ENCODE measurements around the gene CAVIN1.
A peak's percentile ranks its signal among the peaks of the same experiment; 100 is the strongest.

Gene CAVIN1

GRCh38 chr17:42411905-42412679 is 11.0 kb downstream of the CAVIN1 start:
- Histone ChIP-seq H3K36me3 (ENCODE audit: control insufficient read depth in 2 of 2, insufficient read depth in 1 of 2, low read length in 2 of 2) (no peaks in the 10 kb centered on the region), H3K9me3 (ENCODE audit: control insufficient read depth, insufficient read depth, low read depth, low read length) (no peaks in the 10 kb centered on the region), H3K27ac (ENCODE audit: extremely low read depth, low read depth, low read length) (no peak overlapping the region), H3K4me3 (ENCODE audit: low read depth, low read length) (no peak overlapping the region), H3K4me1 (ENCODE audit: control insufficient read depth, insufficient read depth, low read length) (0 out of 2 replicates have a peak, but pooled peaks cover 3% of the 10 kb centered on the region)
- TF ChIP-seq ZNF239 (tag by site-specific recombination; IDR thresholded peaks at IDR 0.05) = no peak
- no peak for TF ChIP-seq ZNF473 (tag by site-specific recombination; IDR thresholded peaks at IDR 0.05)
- peak; percentile 61; the same call in 1 of the 2 replicates for TF ChIP-seq ZNF362 (tag by site-specific recombination; IDR thresholded peaks at IDR 0.05)
- TF ChIP-seq YY1 (tag by site-specific recombination; IDR thresholded peaks at IDR 0.05) = no peak
- TF ChIP-seq PRDM4 (tag by site-specific recombination; IDR thresholded peaks at IDR 0.05) = no peak
- no peak for TF ChIP-seq KLF17 (tag by site-specific recombination; IDR thresholded peaks at IDR 0.05)
- TF ChIP-seq ZNF121 (tag by site-specific recombination; IDR thresholded peaks at IDR 0.05) = peak; percentile 99
- no peak for TF ChIP-seq ZFP3 (tag by site-specific recombination; IDR thresholded peaks at IDR 0.05; ENCODE audit: low read depth)
- POLR2A ChIA-PET = interaction anchor here (6.3 kb wide), 1 partner anchor 11 kb away, joined by 53 read pairs; the partner anchor contains the start of gene CAVIN1
- CTCF ChIA-PET = interaction anchor here (0.7 to 1.5 kb wide), 2 partner anchors 88 to 115 kb away, joined by 3 to 4 read pairs; no protein-coding TSS in a partner anchor

- ChIA-PET CTCF (interaction anchor here (0.6 to 1.2 kb wide), 2 partner anchors 28 to 301 kb away, joined by 3 to 4 read pairs; no protein-coding TSS in a partner anchor), POLR2A (interaction anchor here (0.6 to 6.3 kb wide), 4 partner anchors 12 to 394 kb away, joined by 3 to 53 read pairs (median 5); partner anchors contain the start of genes CAVIN1 and DNAJC7)
- H3K4me1 ChIP-seq (ENCODE audit: control insufficient read depth, insufficient read depth, low read length) = 0 out of 2 replicates have a peak, but pooled peaks cover 3% of the 10 kb centered on the region
- H3K9me3 ChIP-seq (ENCODE audit: control insufficient read depth, insufficient read depth, low read depth, low read length) = no peaks in the 10 kb centered on the region
- no peak for TF ChIP-seq ZNF621 (tag by site-specific recombination; IDR thresholded peaks at IDR 0.05)
- no peaks in the 10 kb centered on the region for H3K36me3 ChIP-seq (ENCODE audit: control insufficient read depth in 2 of 2, insufficient read depth in 1 of 2, low read length in 2 of 2)
- no peak overlapping the region for H3K27ac ChIP-seq (ENCODE audit: extremely low read depth, low read depth, low read length)
- no peak overlapping the region for H3K4me3 ChIP-seq (ENCODE audit: low read depth, low read length)
Measured at GRCh38 chr17:42411361-42411760, 11.7 kb downstream of the CAVIN1 start.

GRCh38 chr17:42410319-42410685 is 12.8 kb downstream of the CAVIN1 start:
- Histone ChIP-seq H3K27ac (ENCODE audit: extremely low read depth, low read depth, low read length) (no peak overlapping the region), H3K9me3 (ENCODE audit: control insufficient read depth, insufficient read depth, low read depth, low read length) (no peaks in the 10 kb centered on the region), H3K4me1 (ENCODE audit: control insufficient read depth, insufficient read depth, low read length) (0 out of 2 replicates have a peak, but pooled peaks cover 3% of the 10 kb centered on the region), H3K4me3 (ENCODE audit: low read depth, low read length) (no peak overlapping the region), H3K36me3 (ENCODE audit: control insufficient read depth in 2 of 2, insufficient read depth in 1 of 2, low read length in 2 of 2) (no peaks in the 10 kb centered on the region)
- ChIA-PET CTCF (interaction anchor here (0.8 to 13.6 kb wide), 4 partner anchors 13 to 92 kb away, joined by 3 to 378 read pairs (median 4); partner anchors contain the start of genes CAVIN1 and STAT3), POLR2A (interaction anchor here (0.7 to 6.3 kb wide), 3 partner anchors 8 to 13 kb away, joined by 4 to 53 read pairs (median 5); partner anchors contain the start of gene CAVIN1)
- TF ChIP-seq HOXA7 (CRISPR knock-in tag; IDR thresholded peaks at IDR 0.05; ENCODE audit: borderline replicate concordance) = no peak
- no peak for TF ChIP-seq PRDM4 (tag by site-specific recombination; IDR thresholded peaks at IDR 0.05)
- TF ChIP-seq ZNF341 (tag by site-specific recombination; IDR thresholded peaks at IDR 0.05; ENCODE audit: low read depth) = 0 out of 2 replicates have a peak, but pooled peaks have one; percentile 8
- TF ChIP-seq ZEB2 (tag by site-specific recombination; IDR thresholded peaks at IDR 0.05) = no peak

Measured in HEK293 (cell line).